ENCODE measurements around the gene EPYC. TPM values are rescaled to one million over a fixed set of nuclear protein-coding genes. Genes with fewer than 3 reads are reported as not detected.

EPYC gene
- total and polyA plus RNA-seq, 2 donors (not counting 1 experiment from before 2014, with no cell fraction given), result not detected

GRCh38 chr12:91052026-91052425 lies 47.3 kb upstream of the EPYC start:
- Mint-ChIP-seq H3K27me3 (peaks cover 7% of the 10 kb centered on the region), H3K27ac (no peak overlapping the region), H3K4me1 (no peaks in the 10 kb centered on the region), H3K4me3 (no peak overlapping the region), H3K9me3 (ENCODE audit: insufficient read depth) (no peaks in the 10 kb centered on the region)
- Histone ChIP-seq H2AFZ (ENCODE audit: insufficient read depth, low read depth, low read length, poor library complexity, severe bottlenecking) (no peak overlapping the region), H3K27me3 (replicated peaks in 1 of 4; ENCODE audit: control extremely low read depth in 1 of 4, control insufficient read depth in 3 of 4, insufficient read depth in 4 of 4, low read length in 3 of 4) (no peaks in the 10 kb centered on the region), H3K79me2 (ENCODE audit: control insufficient read depth, insufficient read depth, low read length) (no peaks in the 10 kb centered on the region), H4K20me1 (ENCODE audit: control insufficient read depth, insufficient read depth, low read length, poor library complexity, severe bottlenecking) (no peaks in the 10 kb centered on the region), H3K27ac (ENCODE audit: low read length in 2 of 2) (no peak overlapping the region), H3K36me3 (replicated peaks in 1 of 2; ENCODE audit: control extremely low read depth in 1 of 2, control insufficient read depth in 1 of 2, extremely low read depth in 1 of 2, insufficient read depth in 2 of 2, low read length in 1 of 2) (no peaks in the 10 kb centered on the region), H3K9ac (ENCODE audit: low read length) (no peak overlapping the region), H3K4me2 (replicated peaks; ENCODE audit: low read depth, low read length, poor library complexity, severe bottlenecking) (no peak overlapping the region), H3K9me3 (ENCODE audit: control extremely low read depth in 1 of 3, control insufficient read depth in 2 of 3, insufficient read depth in 1 of 3, low read length in 2 of 3) (no peaks in the 10 kb centered on the region), H3K4me1 (ENCODE audit: control insufficient read depth in 2 of 2, insufficient read depth in 2 of 2, low read length in 2 of 2) (no peaks in the 10 kb centered on the region), H3K4me3 (ENCODE audit: control extremely low read depth in 1 of 5, extremely low read depth in 1 of 5, insufficient read depth in 1 of 5, low read depth in 2 of 5, low read length in 4 of 5) (no peak overlapping the region)
- ChIA-PET POLR2A (no interaction called here), CTCF (no interaction called here)
- intact Hi-C loops (cut with micrococcal nuclease), result no loop called here
- ATAC-seq (ENCODE audit: low read depth), result no peak
- no peak for DNase-seq
- TF ChIP-seq, protein P1, sequence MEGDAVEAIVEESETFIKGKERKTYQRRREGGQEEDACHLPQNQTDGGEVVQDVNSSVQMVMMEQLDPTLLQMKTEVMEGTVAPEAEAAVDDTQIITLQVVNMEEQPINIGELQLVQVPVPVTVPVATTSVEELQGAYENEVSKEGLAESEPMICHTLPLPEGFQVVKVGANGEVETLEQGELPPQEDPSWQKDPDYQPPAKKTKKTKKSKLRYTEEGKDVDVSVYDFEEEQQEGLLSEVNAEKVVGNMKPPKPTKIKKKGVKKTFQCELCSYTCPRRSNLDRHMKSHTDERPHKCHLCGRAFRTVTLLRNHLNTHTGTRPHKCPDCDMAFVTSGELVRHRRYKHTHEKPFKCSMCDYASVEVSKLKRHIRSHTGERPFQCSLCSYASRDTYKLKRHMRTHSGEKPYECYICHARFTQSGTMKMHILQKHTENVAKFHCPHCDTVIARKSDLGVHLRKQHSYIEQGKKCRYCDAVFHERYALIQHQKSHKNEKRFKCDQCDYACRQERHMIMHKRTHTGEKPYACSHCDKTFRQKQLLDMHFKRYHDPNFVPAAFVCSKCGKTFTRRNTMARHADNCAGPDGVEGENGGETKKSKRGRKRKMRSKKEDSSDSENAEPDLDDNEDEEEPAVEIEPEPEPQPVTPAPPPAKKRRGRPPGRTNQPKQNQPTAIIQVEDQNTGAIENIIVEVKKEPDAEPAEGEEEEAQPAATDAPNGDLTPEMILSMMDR (IDR thresholded peaks at IDR 0.05), result no peak
- TF ChIP-seq EZH2 (IDR thresholded peaks at IDR 0.05; ENCODE audit: borderline replicate concordance, insufficient read depth, low read depth, low read length, poor library complexity, severe bottlenecking), result no peak

DNA sequence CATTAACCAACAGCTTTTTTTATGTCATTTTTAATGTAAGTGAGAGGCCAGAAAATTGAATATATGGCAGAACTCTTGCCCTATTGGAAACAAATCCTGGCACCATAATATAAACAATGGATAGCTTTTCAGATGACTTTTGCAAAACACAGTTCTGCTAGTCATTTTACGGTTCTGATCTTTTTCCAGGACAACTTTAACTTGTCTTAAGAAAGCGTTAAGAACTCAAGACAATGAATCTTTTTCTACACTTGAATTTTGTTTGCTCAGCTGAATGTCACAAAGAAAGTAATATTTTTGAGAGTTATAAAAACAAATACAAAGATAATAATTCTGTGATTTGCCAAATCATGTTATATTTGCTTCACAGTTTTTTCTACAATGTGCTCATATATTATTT lies 39.8 kb upstream of the EPYC start:
- TF ChIP-seq, protein P1 (IDR thresholded peaks at IDR 0.05), result no peak
- no peak for TF ChIP-seq EZH2 (IDR thresholded peaks at IDR 0.05; ENCODE audit: borderline replicate concordance, insufficient read depth, low read depth, low read length, poor library complexity, severe bottlenecking)
- no peak for ATAC-seq (ENCODE audit: low read depth)
- H2AFZ ChIP-seq (ENCODE audit: insufficient read depth, low read depth, low read length, poor library complexity, severe bottlenecking), result no peak overlapping the region
- H3K27ac ChIP-seq (ENCODE audit: low read length in 2 of 2), result no peak overlapping the region
- no peak overlapping the region for H3K9ac ChIP-seq (ENCODE audit: low read length)
- no peaks in the 10 kb centered on the region for H4K20me1 ChIP-seq (ENCODE audit: control insufficient read depth, insufficient read depth, low read length, poor library complexity, severe bottlenecking)
- Mint-ChIP-seq H3K27ac (no peak overlapping the region), H3K4me1 (no peaks in the 10 kb centered on the region), H3K9me3 (ENCODE audit: insufficient read depth) (no peaks in the 10 kb centered on the region), H3K27me3 (no peaks in the 10 kb centered on the region), H3K4me3 (no peak overlapping the region)
- H3K79me2 ChIP-seq (ENCODE audit: control insufficient read depth, insufficient read depth, low read length), result no peaks in the 10 kb centered on the region
- no peaks in the 10 kb centered on the region for H3K9me3 ChIP-seq (ENCODE audit: control extremely low read depth in 1 of 3, control insufficient read depth in 2 of 3, insufficient read depth in 1 of 3, low read length in 2 of 3)
- no CpG with 5 or more reads among the region's 2 CpGs for WGBS (ENCODE audit: insufficient coverage)
- no peaks in the 10 kb centered on the region for H3K27me3 ChIP-seq (replicated peaks in 1 of 4; ENCODE audit: control extremely low read depth in 1 of 4, control insufficient read depth in 3 of 4, insufficient read depth in 4 of 4, low read length in 3 of 4)
- POLR2A ChIA-PET, result no interaction called here
- intact Hi-C loops (cut with micrococcal nuclease), result no loop called here
- H3K36me3 ChIP-seq (replicated peaks in 1 of 2; ENCODE audit: control extremely low read depth in 1 of 2, control insufficient read depth in 1 of 2, extremely low read depth in 1 of 2, insufficient read depth in 2 of 2, low read length in 1 of 2), result no peaks in the 10 kb centered on the region
- no peak overlapping the region for H3K4me3 ChIP-seq (ENCODE audit: control extremely low read depth in 1 of 5, extremely low read depth in 1 of 5, insufficient read depth in 1 of 5, low read depth in 2 of 5, low read length in 4 of 5)
- no peak for DNase-seq
- H3K4me1 ChIP-seq (ENCODE audit: control insufficient read depth in 2 of 2, insufficient read depth in 2 of 2, low read length in 2 of 2), result no peaks in the 10 kb centered on the region
- no peak overlapping the region for H3K4me2 ChIP-seq (replicated peaks; ENCODE audit: low read depth, low read length, poor library complexity, severe bottlenecking)
- CTCF ChIA-PET, result no interaction called here
